ENCODE results near the gene ITPR2.
"Not testable (repeated sequence)": the region's sequence is repeated elsewhere in the genome, so short reads cannot be mapped to it uniquely, and the experiment has no call there.

DNA sequence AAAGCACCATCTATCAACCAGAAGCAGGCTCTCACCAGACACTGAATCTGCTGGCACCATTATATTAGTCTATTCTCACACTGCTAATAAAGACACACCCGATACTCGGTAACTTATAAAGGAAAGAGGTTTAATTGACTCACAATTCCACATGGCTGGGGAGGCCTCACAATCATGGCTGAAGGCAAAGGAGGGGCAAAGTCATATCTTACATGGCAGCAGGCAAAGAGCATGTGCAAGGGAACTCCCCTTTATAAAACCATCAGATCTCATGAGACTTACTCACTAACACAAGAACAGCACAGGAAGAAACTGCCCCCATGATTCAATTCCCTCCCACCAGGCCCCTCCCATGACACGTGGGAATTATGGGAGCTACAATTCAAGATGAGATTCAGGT lies 188.6 kb downstream of the ITPR2 start:
- TF ChIP-seq CTCF (conservative IDR thresholded peaks at IDR 0.05; ENCODE audit: low read length); EZH2phosphoT487 (IDR thresholded peaks at IDR 0.05; ENCODE audit: borderline replicate concordance): not testable (repeated sequence)

Data from Loucy (cell line).